ENCODE results near the gene HGD. TPM values are rescaled to one million over a fixed set of nuclear protein-coding genes. Genes with fewer than 3 reads are reported as not detected.

The HGD gene
- total RNA-seq, 2 experiments from 2014 or later, result 1.7 to 2.0 TPM

DNA sequence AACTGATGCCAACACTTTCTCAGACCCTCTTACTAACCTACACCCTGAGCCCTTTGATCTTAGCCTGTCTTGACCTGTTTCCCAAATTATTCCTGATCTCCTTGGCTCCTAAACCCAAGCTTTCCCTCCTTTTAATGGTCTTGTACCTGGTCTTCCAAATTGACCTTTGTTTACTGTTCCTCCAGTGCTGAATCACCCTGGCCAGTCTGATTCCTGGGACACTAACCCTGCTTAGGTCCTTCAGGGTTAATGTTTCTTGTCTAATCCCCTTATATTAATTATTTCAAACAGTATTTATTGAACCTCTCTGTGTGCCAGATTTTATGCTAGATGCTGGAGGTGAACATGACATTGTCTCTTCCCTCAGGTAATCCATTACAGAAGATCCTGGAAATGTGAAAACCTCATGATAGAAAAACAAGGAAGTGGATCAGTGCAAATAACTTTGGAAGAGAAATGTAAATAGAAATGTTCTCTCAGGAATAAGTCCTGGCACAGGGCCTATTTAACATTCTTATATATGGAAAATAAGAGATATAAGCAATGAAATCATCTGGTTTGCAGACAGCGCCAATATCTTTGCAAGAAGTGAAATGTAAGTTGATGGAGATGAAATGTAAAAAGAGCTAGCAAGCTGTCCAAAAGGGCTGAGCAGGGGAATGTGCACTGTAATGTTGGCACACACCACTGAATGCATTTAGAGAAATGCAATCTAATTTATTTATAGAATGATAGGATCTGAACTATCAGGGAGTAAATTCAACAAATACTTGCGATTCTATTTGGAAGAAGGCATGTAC is 20.7 kb downstream of the HGD start:
- Mint-ChIP-seq H3K9me3 (peaks cover 2% of the 10 kb centered on the region), H3K36me3 (no peaks in the 10 kb centered on the region), H3K27ac (no peak overlapping the region), H3K4me3 (no peak overlapping the region), H3K4me1 (no peaks in the 10 kb centered on the region), H3K27me3 (peaks cover 9% of the 10 kb centered on the region)
- POLR2A ChIA-PET, result no interaction called here
- no peak for ATAC-seq (ENCODE audit: low read depth)
- no peak for DNase-seq

GRCh38 chr3:120659834-120660233 is 22.2 kb downstream of the HGD start:
- Mint-ChIP-seq H3K27me3 (peaks cover 7% of the 10 kb centered on the region), H3K9me3 (peaks cover 2% of the 10 kb centered on the region), H3K4me3 (no peak overlapping the region), H3K36me3 (no peaks in the 10 kb centered on the region), H3K4me1 (no peaks in the 10 kb centered on the region), H3K27ac (no peak overlapping the region)
- POLR2A ChIA-PET, result no interaction called here
- ATAC-seq (ENCODE audit: low read depth), result no peak
- no peak for DNase-seq

GRCh38 chr3:120659285-120659684 is 22.8 kb downstream of the HGD start:
- Mint-ChIP-seq H3K4me3 (no peak overlapping the region), H3K4me1 (no peaks in the 10 kb centered on the region), H3K9me3 (peaks cover 4% of the 10 kb centered on the region), H3K27me3 (peaks cover 6% of the 10 kb centered on the region), H3K27ac (no peak overlapping the region), H3K36me3 (no peaks in the 10 kb centered on the region)
- POLR2A ChIA-PET, result no interaction called here
- DNase-seq, result no peak
- no peak for ATAC-seq (ENCODE audit: low read depth)

- H3K27me3 Mint-ChIP-seq, result no peaks in the 10 kb centered on the region
- DNase-seq, result no peak
- no peaks in the 10 kb centered on the region for H3K4me1 Mint-ChIP-seq
- no peaks in the 10 kb centered on the region for H3K36me3 Mint-ChIP-seq
- H3K4me3 Mint-ChIP-seq, result no peak overlapping the region
- ATAC-seq (ENCODE audit: low read depth), result no peak
- no peak overlapping the region for H3K27ac Mint-ChIP-seq
- POLR2A ChIA-PET, result no interaction called here
- peaks cover 4% of the 10 kb centered on the region for H3K9me3 Mint-ChIP-seq
Measured at GRCh38 chr3:120652896-120653545, 29.0 kb downstream of the HGD start.

DNA sequence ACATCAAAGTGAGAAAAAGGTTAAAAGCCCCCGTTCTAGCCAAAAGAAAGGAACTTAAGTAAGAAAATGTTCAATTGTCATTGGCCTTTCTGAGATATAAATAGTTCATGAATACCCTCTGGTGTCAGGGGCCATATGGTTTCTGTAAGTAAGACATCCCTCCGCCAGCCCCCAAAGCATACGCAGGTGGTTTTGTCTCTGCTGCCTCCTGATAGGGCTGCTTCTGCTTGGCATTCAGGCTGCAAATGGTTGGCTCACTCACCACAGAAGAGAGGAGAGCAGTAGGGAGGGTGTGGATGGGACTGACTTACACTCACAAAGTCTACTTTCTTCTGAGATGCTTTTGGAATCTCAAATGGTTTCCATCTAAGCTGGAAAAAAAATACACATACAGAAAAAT is 29.8 kb downstream of the HGD start:
- DNase-seq, result no peak

DNA sequence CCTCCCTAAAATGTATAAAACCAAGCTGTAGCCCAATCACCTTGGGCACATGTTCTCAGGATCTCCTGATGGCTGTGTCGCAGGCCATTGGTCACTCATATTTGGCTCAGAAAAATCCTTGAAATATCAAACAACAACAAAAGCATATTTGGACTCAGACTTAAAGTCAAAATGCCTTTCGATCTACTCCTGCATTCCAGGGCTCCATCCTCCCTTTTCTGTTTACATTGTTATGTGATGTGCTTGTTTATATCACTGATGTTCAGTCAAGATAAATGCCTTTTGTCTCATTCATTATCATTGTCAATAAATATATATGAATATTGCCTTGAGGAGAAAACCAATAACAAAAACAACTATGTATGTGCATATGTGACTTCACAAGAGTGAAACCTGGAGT is 31.7 kb downstream of the HGD start:
- no peak for ATAC-seq (ENCODE audit: low read depth)

More for the DNA sequence above, 29.8 kb downstream of the HGD start:
- POLR2A ChIA-PET, result no interaction called here
- H3K9me3 Mint-ChIP-seq, result peaks cover 2% of the 10 kb centered on the region
- H3K4me1 Mint-ChIP-seq, result no peaks in the 10 kb centered on the region
- H3K27ac Mint-ChIP-seq, result no peak overlapping the region
- H3K27me3 Mint-ChIP-seq, result no peaks in the 10 kb centered on the region
- H3K4me3 Mint-ChIP-seq, result no peak overlapping the region
- ATAC-seq (ENCODE audit: low read depth), result no peak
- H3K36me3 Mint-ChIP-seq, result no peaks in the 10 kb centered on the region

GRCh38 chr3:120649830-120650233 is 32.2 kb downstream of the HGD start:
- H3K27me3 Mint-ChIP-seq, result no peaks in the 10 kb centered on the region
- no peak for ATAC-seq (ENCODE audit: low read depth)

More for the DNA sequence above, 31.7 kb downstream of the HGD start:
- Mint-ChIP-seq H3K27ac (no peak overlapping the region), H3K4me3 (no peak overlapping the region), H3K4me1 (no peaks in the 10 kb centered on the region), H3K9me3 (peaks cover 2% of the 10 kb centered on the region), H3K27me3 (no peaks in the 10 kb centered on the region), H3K36me3 (no peaks in the 10 kb centered on the region)
- POLR2A ChIA-PET, result no interaction called here
- no peak for DNase-seq

GRCh38 chr3:120648290-120648689 is 33.7 kb downstream of the HGD start:
- Mint-ChIP-seq H3K9me3 (no peaks in the 10 kb centered on the region), H3K4me3 (no peak overlapping the region), H3K4me1 (no peaks in the 10 kb centered on the region), H3K27ac (no peak overlapping the region), H3K27me3 (no peaks in the 10 kb centered on the region), H3K36me3 (no peaks in the 10 kb centered on the region)
- DNase-seq, result no peak
- no peak for ATAC-seq (ENCODE audit: low read depth)
- POLR2A ChIA-PET, result no interaction called here

More at GRCh38 chr3:120649830-120650233, 32.2 kb downstream of the HGD start:
- Mint-ChIP-seq H3K27ac (no peak overlapping the region), H3K9me3 (peaks cover 2% of the 10 kb centered on the region), H3K4me1 (no peaks in the 10 kb centered on the region), H3K36me3 (no peaks in the 10 kb centered on the region), H3K4me3 (no peak overlapping the region)
- DNase-seq, result no peak
- POLR2A ChIA-PET, result no interaction called here

- no peaks in the 10 kb centered on the region for H3K4me1 Mint-ChIP-seq
- no peaks in the 10 kb centered on the region for H3K9me3 Mint-ChIP-seq
- H3K4me3 Mint-ChIP-seq, result no peak overlapping the region
- H3K27ac Mint-ChIP-seq, result no peak overlapping the region
- ATAC-seq (ENCODE audit: low read depth) (no peak), DNase-seq (no peak)
- H3K36me3 Mint-ChIP-seq, result peaks cover 2% of the 10 kb centered on the region
- POLR2A ChIA-PET, result no interaction called here
- H3K27me3 Mint-ChIP-seq, result no peaks in the 10 kb centered on the region
Measured at GRCh38 chr3:120646771-120647432, 35.1 kb downstream of the HGD start.

DNA sequence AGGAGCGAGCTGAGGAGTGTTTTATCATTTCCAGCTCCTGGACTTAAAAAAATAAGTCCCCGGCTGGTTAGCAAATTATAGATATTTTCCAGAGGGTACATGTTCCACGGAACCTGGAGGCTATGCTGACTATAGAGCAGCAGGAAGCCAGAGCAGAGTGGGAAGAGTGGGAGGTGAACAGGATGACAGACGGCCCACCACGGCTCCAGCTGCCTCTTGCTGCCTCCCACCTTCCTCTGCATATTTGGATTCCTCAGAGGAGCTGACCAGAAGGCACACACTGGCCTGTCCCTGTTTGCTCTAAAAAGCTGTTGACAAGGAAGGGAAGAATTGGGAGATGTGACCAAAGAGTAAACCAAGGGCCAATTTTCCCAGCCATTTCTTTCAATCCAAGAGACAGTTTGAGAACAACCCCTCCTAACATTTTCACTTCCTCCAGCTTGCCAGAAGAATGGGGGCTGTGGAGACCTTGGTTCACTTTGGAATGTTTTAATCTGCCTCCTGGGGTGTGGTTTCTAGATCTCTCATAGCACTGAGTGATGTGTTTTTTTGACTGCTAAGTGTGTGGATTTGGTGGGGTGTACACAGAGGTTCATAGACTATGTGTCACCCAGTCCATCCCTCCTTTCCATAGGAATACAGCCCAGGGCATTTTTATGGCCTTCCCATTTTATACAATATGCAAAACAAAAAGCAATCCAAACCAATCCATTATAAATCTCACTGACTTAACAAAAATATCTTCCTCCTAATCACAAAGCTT is 36.8 kb downstream of the HGD start:
- H3K4me3 Mint-ChIP-seq, result no peak overlapping the region
- H3K27ac Mint-ChIP-seq, result no peak overlapping the region
- peaks cover 2% of the 10 kb centered on the region for H3K4me1 Mint-ChIP-seq
- POLR2A ChIA-PET, result no interaction called here
- H3K9me3 Mint-ChIP-seq, result no peaks in the 10 kb centered on the region
- no peak for ATAC-seq (ENCODE audit: low read depth)
- no peaks in the 10 kb centered on the region for H3K27me3 Mint-ChIP-seq
- peaks cover 2% of the 10 kb centered on the region for H3K36me3 Mint-ChIP-seq
- DNase-seq, result no peak

- H3K27me3 Mint-ChIP-seq, result no peaks in the 10 kb centered on the region
- peaks cover 8% of the 10 kb centered on the region for H3K4me1 Mint-ChIP-seq
- peaks cover 10% of the 10 kb centered on the region for H3K9me3 Mint-ChIP-seq
- peaks cover 3% of the 10 kb centered on the region for H3K36me3 Mint-ChIP-seq
- DNase-seq (no peak), ATAC-seq (ENCODE audit: low read depth) (no peak)
- no peak overlapping the region for H3K27ac Mint-ChIP-seq
- POLR2A ChIA-PET, result no interaction called here
- H3K4me3 Mint-ChIP-seq, result no peak overlapping the region
Measured at GRCh38 chr3:120642368-120642948, 39.6 kb downstream of the HGD start.

DNA sequence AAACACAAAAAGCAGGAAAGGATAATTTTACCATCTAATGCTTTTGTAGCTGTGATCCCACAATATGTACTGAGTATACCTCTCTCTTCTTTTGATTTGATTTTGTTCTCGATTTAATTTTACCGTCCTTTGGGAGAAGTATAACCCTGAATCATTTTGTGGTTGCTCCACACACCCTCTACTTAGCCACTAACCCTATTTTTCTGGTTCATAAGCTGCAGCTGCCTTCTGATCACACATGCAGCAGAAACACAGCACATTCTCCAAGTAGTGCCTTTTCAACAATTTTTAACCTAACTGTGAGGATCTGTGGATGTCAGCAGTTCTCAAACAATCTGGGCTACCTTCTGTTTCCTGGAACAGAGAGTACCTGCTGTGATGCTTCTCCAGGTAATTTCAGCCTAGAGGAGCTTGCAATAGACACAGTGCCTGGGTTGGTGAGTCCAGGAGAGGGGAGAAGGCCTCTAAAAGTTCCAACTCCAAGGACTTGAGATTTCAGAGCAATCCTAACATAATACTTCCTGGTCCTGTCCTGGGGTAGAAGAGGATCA is 40.3 kb downstream of the HGD start:
- DNase-seq, result no peak
- no peak for ATAC-seq (ENCODE audit: low read depth)
- Mint-ChIP-seq H3K4me3 (no peak overlapping the region), H3K9me3 (peaks cover 10% of the 10 kb centered on the region), H3K36me3 (peaks cover 4% of the 10 kb centered on the region), H3K27me3 (no peaks in the 10 kb centered on the region), H3K27ac (no peak overlapping the region), H3K4me1 (peaks cover 8% of the 10 kb centered on the region)
- POLR2A ChIA-PET, result no interaction called here

GRCh38 chr3:120640231-120640630 is 41.8 kb downstream of the HGD start:
- no peaks in the 10 kb centered on the region for H3K27me3 Mint-ChIP-seq
- POLR2A ChIA-PET, result no interaction called here
- H3K4me3 Mint-ChIP-seq, result no peak overlapping the region
- no peak overlapping the region for H3K27ac Mint-ChIP-seq
- DNase-seq (no peak), ATAC-seq (ENCODE audit: low read depth) (no peak)
- H3K9me3 Mint-ChIP-seq, result peaks cover 10% of the 10 kb centered on the region
- H3K36me3 Mint-ChIP-seq, result peaks cover 4% of the 10 kb centered on the region
- H3K4me1 Mint-ChIP-seq, result peaks cover 8% of the 10 kb centered on the region
